BJ (cell line): Measurements from ENCODE around the gene CROCC. TPM values are rescaled to one million over a fixed set of nuclear protein-coding genes. Genes with fewer than 3 reads are reported as not detected.
"Not testable (repeated sequence)": the region's sequence is repeated elsewhere in the genome, so short reads cannot be mapped to it uniquely, and the experiment has no call there.

Experiments used
- CTCF ChIA-PET: fragments of 350-600 bp; formaldehyde crosslinking; extraction: SDS; loops from one replicate; lab custom pipeline; 2021; ENCODE audit warnings: antibody characterized with exemption, inconsistent platforms; lab: Yijun Ruan, JAX
- POLR2A ChIA-PET: fragments of 300-600 bp; sonication (Branson Sonifier 250); formaldehyde crosslinking; extraction: SDS; loops from one replicate; lab custom pipeline; 2021; ENCODE audit warnings: antibody characterized with exemption; lab: Charles Lee
- DNase-seq: peaks from one replicate; pipeline ENCODE4 v3.0.0-alpha.2; 2011; ENCODE audit warnings: low read depth
- H3K27me3 ChIP-seq: 2 replicates; pipeline ENCODE4 v1.6.0; 2011; ENCODE audit warnings: low read length; ENCODE audit not compliant: control insufficient read depth, insufficient read depth
- H3K36me3 ChIP-seq: 2 replicates; pipeline ENCODE4 v1.5.1; 2011; ENCODE audit warnings: low read length; ENCODE audit not compliant: control insufficient read depth, insufficient read depth
- H3K4me3 ChIP-seq: 2 replicates; pipeline ENCODE4 v1.5.1; 2011; ENCODE audit warnings: low read depth, mild to moderate bottlenecking, control low read depth, low read length
- CTCF ChIP-seq: IDR thresholded peaks from 2 replicates; pipeline ENCODE4 v1.5.1; 2011; ENCODE audit warnings: low read depth, mild to moderate bottlenecking, control low read depth, inconsistent platforms, low read length, moderate library complexity; ENCODE audit not compliant: insufficient read depth
- polyA plus RNA-seq: library from polyadenylated mRNA; depleted of rRNA; stranded (reverse); fragments of >200 nt; gene quantifications from 2 replicates; pipeline ENCODE4 v1.2.3, GENCODE V29; 2011

The CROCC gene
- polyA plus RNA-seq, 1 experiment = 12.1 TPM

GRCh38 chr1:16913181-16913832 is 8.4 kb upstream of the CROCC start:
- POLR2A ChIA-PET = no interaction called here
- H3K36me3 ChIP-seq = no peaks in the 10 kb centered on the region

GRCh38 chr1:16913833-16914662 is 7.7 kb upstream of the CROCC start:
- no peak for TF ChIP-seq CTCF
- POLR2A ChIA-PET = interaction anchor here (0.7 kb wide), 1 partner anchor 9 kb away, joined by 3 read pairs; no protein-coding TSS in a partner anchor

More at GRCh38 chr1:16913181-16913832, 8.4 kb upstream of the CROCC start:
- no peak for TF ChIP-seq CTCF
- no peak for DNase-seq
- CTCF ChIA-PET = no interaction called here
- Histone ChIP-seq H3K4me3 (peak overlapping the region; percentile 85), H3K27me3 (no peaks in the 10 kb centered on the region; the same call in 1 of the 2 replicates)

GRCh38 chr1:16914928-16915626 is 6.7 kb upstream of the CROCC start:
- DNase-seq, CTCF ChIA-PET, H3K36me3 ChIP-seq, H3K27me3 ChIP-seq, POLR2A ChIA-PET: not testable (repeated sequence)
- peak overlapping the region; percentile 85 for H3K4me3 ChIP-seq

More at GRCh38 chr1:16913833-16914662, 7.7 kb upstream of the CROCC start:
- peak; percentile 73 for DNase-seq
- H3K27me3 ChIP-seq = no peaks in the 10 kb centered on the region; the same call in 1 of the 2 replicates
- no peaks in the 10 kb centered on the region for H3K36me3 ChIP-seq
- peak overlapping the region; percentile 85 for H3K4me3 ChIP-seq
- CTCF ChIA-PET = no interaction called here

- CTCF ChIA-PET = no interaction called here
- POLR2A ChIA-PET = no interaction called here
- no peak for DNase-seq
These were observed 6.1 kb upstream of the CROCC start for GRCh38 chr1:16915627-16915973.

GRCh38 chr1:16916036-16916880 is 5.5 kb upstream of the CROCC start:
- POLR2A ChIA-PET, H3K36me3 ChIP-seq, H3K27me3 ChIP-seq, CTCF ChIA-PET, H3K4me3 ChIP-seq, DNase-seq: not testable (repeated sequence)

More at GRCh38 chr1:16915627-16915973, 6.1 kb upstream of the CROCC start:
- no peaks in the 10 kb centered on the region; the same call in 1 of the 2 replicates for H3K27me3 ChIP-seq
- H3K4me3 ChIP-seq = no peak overlapping the region
- no peaks in the 10 kb centered on the region for H3K36me3 ChIP-seq
- TF ChIP-seq CTCF = no peak; the same call in 1 of the 2 replicates
